ENCODE measurements around the gene MAP10. TPM values are rescaled to one million over a fixed set of nuclear protein-coding genes. Genes with fewer than 3 reads are reported as not detected.

MAP10 gene
- total RNA-seq, 3 donors from 2014 or later (not counting 1 experiment from before 2014, with no cell fraction given) = 0.95 to 1.9 (median 1.2) TPM

- Mint-ChIP-seq H3K9me3 (no peaks in the 10 kb centered on the region), H3K27me3 (ENCODE audit: low read depth in 2 of 2) (peaks cover 0 to 3% of the 10 kb centered on the region in 2 donors), H3K36me3 (no peaks in the 10 kb centered on the region), H3K4me3 (no peak overlapping the region), H3K27ac (no peak overlapping the region), H3K4me1 (no peaks in the 10 kb centered on the region)
- no peaks in the 10 kb centered on the region for H3K36me3 ChIP-seq (ENCODE audit: control insufficient read depth, insufficient read depth, low read length)
- H3K4me3 ChIP-seq (ENCODE audit: low read length) = no peak overlapping the region
- ATAC-seq = no peak
- no peak for TF ChIP-seq CTCF (IDR thresholded peaks at IDR 0.05)
- 94% methylated on average over 4 of the region's 5 CpGs for WGBS (ENCODE audit: insufficient coverage)
- no peaks in the 10 kb centered on the region for H3K27me3 ChIP-seq (ENCODE audit: control insufficient read depth, insufficient read depth, low read length)
- DNase-seq = no peak
- no peaks in the 10 kb centered on the region for H3K4me1 ChIP-seq (ENCODE audit: control insufficient read depth, insufficient read depth, low read length)
- H3K27ac ChIP-seq (ENCODE audit: low read length) = no peak overlapping the region
- intact Hi-C loops (cut with micrococcal nuclease) = no loop called here
- H3K9me3 ChIP-seq (ENCODE audit: control insufficient read depth, insufficient read depth, low read length) = no peaks in the 10 kb centered on the region
Observed at GRCh38 chr1:232844791-232845190, 39.6 kb downstream of the MAP10 start.

GRCh38 chr1:232845406-232845955 is 40.3 kb downstream of the MAP10 start:
- Histone ChIP-seq H3K4me3 (ENCODE audit: low read length) (no peak overlapping the region), H3K27ac (ENCODE audit: low read length) (no peak overlapping the region), H3K9me3 (ENCODE audit: control insufficient read depth, insufficient read depth, low read length) (no peaks in the 10 kb centered on the region), H3K36me3 (ENCODE audit: control insufficient read depth, insufficient read depth, low read length) (no peaks in the 10 kb centered on the region), H3K27me3 (ENCODE audit: control insufficient read depth, insufficient read depth, low read length) (no peaks in the 10 kb centered on the region), H3K4me1 (ENCODE audit: control insufficient read depth, insufficient read depth, low read length) (no peaks in the 10 kb centered on the region)
- no peak for TF ChIP-seq CTCF (IDR thresholded peaks at IDR 0.05)
- no peaks in the 10 kb centered on the region for H3K4me1 Mint-ChIP-seq
- peaks cover 0 to 3% of the 10 kb centered on the region in 2 donors for H3K27me3 Mint-ChIP-seq (ENCODE audit: low read depth in 2 of 2)
- H3K36me3 Mint-ChIP-seq = no peaks in the 10 kb centered on the region
- no peak overlapping the region for H3K27ac Mint-ChIP-seq
- 93% methylated on average over 6 of the region's 6 CpGs for WGBS (ENCODE audit: insufficient coverage)
- DNase-seq (no peak), ATAC-seq (no peak)
- intact Hi-C loops (cut with micrococcal nuclease) = no loop called here
- H3K4me3 Mint-ChIP-seq = no peak overlapping the region
- no peaks in the 10 kb centered on the region for H3K9me3 Mint-ChIP-seq

- no peaks in the 10 kb centered on the region for H3K4me1 Mint-ChIP-seq
- no peak for TF ChIP-seq CTCF (IDR thresholded peaks at IDR 0.05)
- no peak overlapping the region for H3K27ac ChIP-seq (ENCODE audit: low read length)
- no peak overlapping the region for H3K4me3 Mint-ChIP-seq
- H3K36me3 Mint-ChIP-seq = no peaks in the 10 kb centered on the region
- peaks cover 0 to 13% of the 10 kb centered on the region in 2 donors for H3K27me3 Mint-ChIP-seq (ENCODE audit: low read depth in 2 of 2)
- H3K27me3 ChIP-seq (ENCODE audit: control insufficient read depth, insufficient read depth, low read length) = no peaks in the 10 kb centered on the region
- H3K4me3 ChIP-seq (ENCODE audit: low read length) = no peak overlapping the region
- no peak overlapping the region for H3K27ac Mint-ChIP-seq
- H3K36me3 ChIP-seq (ENCODE audit: control insufficient read depth, insufficient read depth, low read length) = no peaks in the 10 kb centered on the region
- H3K9me3 ChIP-seq (ENCODE audit: control insufficient read depth, insufficient read depth, low read length) = no peaks in the 10 kb centered on the region
- WGBS (ENCODE audit: insufficient coverage) = 75% methylated on average over 1 of the region's 5 CpGs
- H3K9me3 Mint-ChIP-seq = no peaks in the 10 kb centered on the region
- DNase-seq = no peak
- no peak for ATAC-seq
- intact Hi-C loops (cut with micrococcal nuclease) = no loop called here
- H3K4me1 ChIP-seq (ENCODE audit: control insufficient read depth, insufficient read depth, low read length) = no peaks in the 10 kb centered on the region
Observed at GRCh38 chr1:232851532-232851931, 46.3 kb downstream of the MAP10 start.

Data from natural killer cell (primary cell).